B cell (primary cell): ENCODE results near the gene KLHDC8B.

Experiments
- EZH2 ChIP-seq: IDR thresholded peaks from 2 replicates; pipeline ENCODE4 v1.6.1; 2012; ENCODE audit warnings: borderline replicate concordance, low read depth, mild to moderate bottlenecking, moderate library complexity, low read length; ENCODE audit not compliant: insufficient read depth, poor library complexity, severe bottlenecking
- TF ChIP-seq, protein P1 (sequence below): fragments of 200-600 bp; IDR thresholded peaks from one replicate; pipeline ENCODE4 v1.8.0; 2022; ENCODE audit warnings: antibody characterized with exemption, mild to moderate bottlenecking

DNA sequence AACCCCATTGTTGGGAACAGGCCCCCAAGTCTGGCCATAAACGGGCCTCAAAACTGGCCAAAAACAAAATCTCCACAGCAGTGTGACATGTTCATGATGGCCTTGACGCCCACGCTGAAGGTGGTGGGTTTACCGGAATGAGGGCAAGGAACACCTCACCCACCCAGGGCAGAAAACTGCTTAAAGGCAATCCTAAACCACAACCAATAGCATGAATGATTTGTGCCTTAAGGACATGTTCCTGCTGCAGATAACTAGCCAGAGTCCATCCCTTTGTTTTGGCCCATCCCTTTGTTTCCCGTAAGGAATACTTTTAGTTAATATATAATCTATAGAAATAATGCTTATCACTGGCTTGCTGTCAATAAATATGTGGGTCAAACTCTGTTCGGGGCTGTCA, 47.7 kb downstream of the KLHDC8B start:
- TF ChIP-seq, protein P1, sequence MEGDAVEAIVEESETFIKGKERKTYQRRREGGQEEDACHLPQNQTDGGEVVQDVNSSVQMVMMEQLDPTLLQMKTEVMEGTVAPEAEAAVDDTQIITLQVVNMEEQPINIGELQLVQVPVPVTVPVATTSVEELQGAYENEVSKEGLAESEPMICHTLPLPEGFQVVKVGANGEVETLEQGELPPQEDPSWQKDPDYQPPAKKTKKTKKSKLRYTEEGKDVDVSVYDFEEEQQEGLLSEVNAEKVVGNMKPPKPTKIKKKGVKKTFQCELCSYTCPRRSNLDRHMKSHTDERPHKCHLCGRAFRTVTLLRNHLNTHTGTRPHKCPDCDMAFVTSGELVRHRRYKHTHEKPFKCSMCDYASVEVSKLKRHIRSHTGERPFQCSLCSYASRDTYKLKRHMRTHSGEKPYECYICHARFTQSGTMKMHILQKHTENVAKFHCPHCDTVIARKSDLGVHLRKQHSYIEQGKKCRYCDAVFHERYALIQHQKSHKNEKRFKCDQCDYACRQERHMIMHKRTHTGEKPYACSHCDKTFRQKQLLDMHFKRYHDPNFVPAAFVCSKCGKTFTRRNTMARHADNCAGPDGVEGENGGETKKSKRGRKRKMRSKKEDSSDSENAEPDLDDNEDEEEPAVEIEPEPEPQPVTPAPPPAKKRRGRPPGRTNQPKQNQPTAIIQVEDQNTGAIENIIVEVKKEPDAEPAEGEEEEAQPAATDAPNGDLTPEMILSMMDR = no peak
- TF ChIP-seq EZH2 = no peak
